Suprapubic skin (tissue), 3 donors: ENCODE measurements around the gene LOC101059915.
"Not testable (repeated sequence)": the region's sequence is repeated elsewhere in the genome, so short reads cannot be mapped to it uniquely, and the experiment has no call there.

Experiments
- POLR2A ChIP-seq, 2 donors: fragments of 450-650 bp; IDR thresholded peaks; one replicate each; pipeline ENCODE4 v1.6.1; 2017; ENCODE audit warnings: antibody characterized with exemption in 2 of 2, mild to moderate bottlenecking in 2 of 2, moderate library complexity in 2 of 2
- TF ChIP-seq, protein P1 (sequence below), 2 donors: fragments of 200-600 bp in 1 of 2; fragments of 450-650 bp in 1 of 2; sonication (generic) in 1 of 2; IDR thresholded peaks; one replicate each; pipeline ENCODE4 v1.5.1; 2016 to 2019; ENCODE audit warnings: antibody characterized with exemption in 2 of 2, mild to moderate bottlenecking in 1 of 2, moderate library complexity in 1 of 2

GRCh38 chrX:71676068-71676795 is 8.9 kb downstream of the LOC101059915 start:
- TF ChIP-seq POLR2A (IDR thresholded peaks at IDR 0.05) = not testable (repeated sequence)
- TF ChIP-seq, protein P1, sequence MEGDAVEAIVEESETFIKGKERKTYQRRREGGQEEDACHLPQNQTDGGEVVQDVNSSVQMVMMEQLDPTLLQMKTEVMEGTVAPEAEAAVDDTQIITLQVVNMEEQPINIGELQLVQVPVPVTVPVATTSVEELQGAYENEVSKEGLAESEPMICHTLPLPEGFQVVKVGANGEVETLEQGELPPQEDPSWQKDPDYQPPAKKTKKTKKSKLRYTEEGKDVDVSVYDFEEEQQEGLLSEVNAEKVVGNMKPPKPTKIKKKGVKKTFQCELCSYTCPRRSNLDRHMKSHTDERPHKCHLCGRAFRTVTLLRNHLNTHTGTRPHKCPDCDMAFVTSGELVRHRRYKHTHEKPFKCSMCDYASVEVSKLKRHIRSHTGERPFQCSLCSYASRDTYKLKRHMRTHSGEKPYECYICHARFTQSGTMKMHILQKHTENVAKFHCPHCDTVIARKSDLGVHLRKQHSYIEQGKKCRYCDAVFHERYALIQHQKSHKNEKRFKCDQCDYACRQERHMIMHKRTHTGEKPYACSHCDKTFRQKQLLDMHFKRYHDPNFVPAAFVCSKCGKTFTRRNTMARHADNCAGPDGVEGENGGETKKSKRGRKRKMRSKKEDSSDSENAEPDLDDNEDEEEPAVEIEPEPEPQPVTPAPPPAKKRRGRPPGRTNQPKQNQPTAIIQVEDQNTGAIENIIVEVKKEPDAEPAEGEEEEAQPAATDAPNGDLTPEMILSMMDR (IDR thresholded peaks at IDR 0.05) = not testable (repeated sequence)
